Left lobe of liver (tissue), 2 donors: Measurements from ENCODE around the gene PLD1. TPM values are rescaled to one million over a fixed set of nuclear protein-coding genes. Genes with fewer than 3 reads are reported as not detected.

Source experiments
- ATAC-seq: fragments of 200-7000 bp; cut with Tn5 transposase; one replicate; pipeline ENCODE4 v1.9.1; 2020; ENCODE audit warnings: mild to moderate bottlenecking, moderate library complexity
- DNase-seq: peaks from one replicate; pipeline ENCODE4 v3.0.0-alpha.2; 2020; ENCODE audit warnings: low spot score
- total RNA-seq: library from RNA; stranded (reverse); gene quantifications from one replicate; pipeline ENCODE4 v1.2.1, GENCODE V29; 2021
- donor health status: DM: no; HTN: no; CAD: no; lungs with moderate emphysema.
- donor health status: DM: no; HTN: yes; CAD: no.

PLD1 gene
- total RNA-seq, 1 donor from 2014 or later = 15.2 TPM

DNA sequence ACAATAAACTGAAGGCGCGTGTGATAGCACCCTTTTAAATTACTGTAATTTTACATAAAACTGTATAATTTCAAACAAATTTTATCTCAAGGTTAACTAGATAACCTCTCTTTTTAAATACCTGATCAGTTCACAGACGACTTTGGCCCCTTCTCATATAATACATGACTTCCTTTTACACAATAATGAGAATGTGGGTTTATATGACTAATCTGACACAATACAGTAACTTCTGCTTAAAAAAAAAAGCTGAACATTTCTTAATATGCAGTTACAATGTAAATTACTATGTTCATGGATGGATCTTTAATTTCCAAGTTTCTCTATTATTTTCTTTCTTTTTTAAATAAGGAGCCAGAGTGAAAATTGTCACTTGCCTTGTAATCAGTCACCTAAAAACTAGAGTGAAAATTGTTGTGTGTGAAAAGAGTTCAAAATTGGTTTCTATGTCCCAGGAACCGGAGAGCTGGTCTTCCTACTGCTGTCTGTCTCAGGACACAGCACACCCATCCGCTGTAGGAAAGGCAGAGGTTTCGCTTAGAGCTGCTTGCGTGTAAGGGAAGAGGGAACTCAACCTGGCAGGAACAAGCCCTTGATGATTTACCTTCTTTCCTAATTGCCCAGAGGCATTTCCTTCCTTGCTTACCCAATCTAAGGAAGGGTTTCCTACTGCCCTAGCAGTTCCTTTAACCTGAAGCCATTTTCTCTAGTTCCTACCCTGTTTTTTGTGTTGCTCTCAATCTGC, 33.3 kb downstream of the PLD1 start:
- no peak for DNase-seq
- ATAC-seq = no peak

DNA sequence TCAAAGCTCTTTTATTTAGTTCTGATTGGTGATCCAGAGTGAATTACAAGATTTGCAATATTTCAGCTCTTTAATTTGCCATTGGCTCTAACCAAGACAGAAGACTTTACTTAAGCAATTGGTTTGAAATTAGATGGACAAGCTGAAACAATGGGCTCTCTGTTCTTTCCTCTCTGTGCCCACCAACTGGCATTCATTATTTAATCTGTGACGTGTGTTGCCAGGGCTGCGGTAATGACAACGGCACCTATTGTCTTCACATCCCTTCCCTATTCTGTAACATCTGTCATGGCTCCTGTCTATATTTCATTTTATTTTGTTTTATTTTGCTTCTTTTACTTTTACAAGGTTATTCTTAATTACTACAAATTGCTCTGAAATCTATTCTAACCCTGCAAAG, 33.9 kb downstream of the PLD1 start:
- DNase-seq = no peak
- no peak for ATAC-seq

GRCh38 chr3:171775943-171776342, 34.3 kb downstream of the PLD1 start:
- ATAC-seq = no peak
- no peak for DNase-seq

DNA sequence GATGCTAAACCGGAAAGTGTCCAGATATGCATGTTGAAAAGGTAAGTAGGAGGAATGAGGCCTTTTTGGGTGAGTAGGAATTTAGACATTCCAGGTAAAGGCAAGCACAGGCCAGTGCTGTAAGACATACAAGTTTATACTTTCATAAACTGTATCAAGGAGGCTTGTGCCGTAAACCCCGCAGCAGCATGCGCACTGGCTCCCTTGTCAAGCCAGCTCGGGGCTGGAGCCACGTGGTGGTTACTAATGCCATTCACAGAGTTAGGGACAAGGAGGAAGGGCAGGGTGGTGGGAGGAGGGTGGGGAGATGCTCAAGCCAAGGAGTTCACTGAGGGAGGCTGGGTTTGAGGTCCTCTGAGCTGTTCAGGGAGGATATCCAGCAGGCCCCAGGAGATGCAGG, 35.8 kb downstream of the PLD1 start:
- DNase-seq (no peak), ATAC-seq (no peak)

GRCh38 chr3:171772427-171773056, 37.7 kb downstream of the PLD1 start:
- ATAC-seq = peak; percentile 64
- DNase-seq = peak; percentile 67

DNA sequence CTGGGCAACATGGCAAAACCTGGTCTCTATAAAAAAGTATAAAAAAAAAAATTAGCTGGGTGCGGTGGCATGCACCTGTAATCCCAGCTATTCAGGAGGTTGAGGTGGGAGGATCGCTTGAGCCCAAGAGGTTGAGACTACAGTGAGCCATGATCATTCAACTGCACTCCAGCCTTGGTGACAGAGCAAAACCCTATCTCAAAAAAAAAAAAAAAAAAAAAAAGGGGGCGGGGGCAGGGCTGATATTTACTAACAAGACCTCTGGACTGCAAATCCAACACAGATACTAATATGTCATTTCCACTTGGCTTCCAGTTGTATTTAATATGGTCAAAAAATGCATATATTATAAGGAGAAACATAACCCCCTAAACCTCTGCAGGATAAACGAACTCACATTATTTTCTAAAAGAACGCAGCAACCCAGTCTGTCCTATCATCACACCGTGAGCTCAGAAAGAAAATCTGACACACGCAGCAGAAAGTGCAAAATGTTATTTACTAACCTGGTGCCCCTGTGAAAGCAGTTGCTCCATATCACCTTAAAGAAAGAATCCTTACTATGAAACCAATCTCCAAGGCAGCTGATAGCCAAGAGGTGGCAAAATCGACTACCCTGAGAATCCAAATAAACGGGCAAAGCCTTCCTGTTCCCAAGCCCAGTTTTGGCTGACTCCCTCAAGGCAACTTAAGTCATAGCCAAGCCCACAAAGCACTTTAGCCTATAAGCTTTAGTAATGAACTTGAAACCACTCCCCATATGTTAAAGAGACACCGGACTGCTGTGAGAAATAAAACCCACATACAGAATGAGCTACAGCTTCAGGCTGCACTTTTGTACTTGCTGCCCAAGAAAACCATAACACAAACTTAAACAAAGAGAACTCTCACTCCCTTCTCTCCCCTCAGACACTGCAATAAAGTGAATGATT, 39.3 kb downstream of the PLD1 start:
- ATAC-seq = peak; percentile 91
- peak; percentile 70 for DNase-seq

DNA sequence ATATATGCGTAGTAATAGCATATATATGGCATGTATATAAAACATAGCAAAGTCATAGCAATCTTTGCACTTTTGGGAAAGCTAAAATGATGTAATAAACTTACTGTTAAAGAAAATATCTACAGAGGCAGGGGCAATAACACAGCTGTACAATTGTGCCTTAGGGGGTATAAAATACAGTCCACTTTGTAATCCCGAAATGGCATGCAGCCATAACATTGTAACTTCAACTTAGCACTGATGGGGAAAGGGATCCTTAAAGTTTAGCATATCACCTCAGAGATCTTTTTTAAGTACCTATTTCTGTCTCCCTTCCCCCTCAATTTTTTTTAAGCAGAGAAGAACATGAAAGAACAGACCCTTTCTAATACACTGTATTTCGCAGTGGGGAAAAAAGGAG, 40.8 kb downstream of the PLD1 start:
- DNase-seq (no peak), ATAC-seq (no peak)

DNA sequence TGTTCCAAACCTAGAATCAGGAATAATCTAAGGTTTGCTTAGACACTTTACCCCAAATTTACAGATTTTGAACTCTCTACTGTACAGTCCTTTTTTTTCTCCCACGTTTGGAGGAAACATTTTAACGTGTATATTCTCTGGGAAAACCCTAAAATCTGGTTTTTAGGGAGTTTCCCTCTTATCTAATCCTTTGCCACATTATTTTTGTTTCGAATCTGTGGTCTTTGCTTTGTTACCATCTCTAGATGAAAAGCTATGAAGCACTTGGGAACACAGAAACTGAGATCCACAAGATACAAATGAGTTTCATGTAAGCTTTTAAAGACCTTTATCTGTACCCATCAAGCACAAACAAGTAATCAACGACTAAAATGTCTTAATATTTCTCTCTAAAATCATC, 41.3 kb downstream of the PLD1 start:
- ATAC-seq = no peak
- no peak for DNase-seq

DNA sequence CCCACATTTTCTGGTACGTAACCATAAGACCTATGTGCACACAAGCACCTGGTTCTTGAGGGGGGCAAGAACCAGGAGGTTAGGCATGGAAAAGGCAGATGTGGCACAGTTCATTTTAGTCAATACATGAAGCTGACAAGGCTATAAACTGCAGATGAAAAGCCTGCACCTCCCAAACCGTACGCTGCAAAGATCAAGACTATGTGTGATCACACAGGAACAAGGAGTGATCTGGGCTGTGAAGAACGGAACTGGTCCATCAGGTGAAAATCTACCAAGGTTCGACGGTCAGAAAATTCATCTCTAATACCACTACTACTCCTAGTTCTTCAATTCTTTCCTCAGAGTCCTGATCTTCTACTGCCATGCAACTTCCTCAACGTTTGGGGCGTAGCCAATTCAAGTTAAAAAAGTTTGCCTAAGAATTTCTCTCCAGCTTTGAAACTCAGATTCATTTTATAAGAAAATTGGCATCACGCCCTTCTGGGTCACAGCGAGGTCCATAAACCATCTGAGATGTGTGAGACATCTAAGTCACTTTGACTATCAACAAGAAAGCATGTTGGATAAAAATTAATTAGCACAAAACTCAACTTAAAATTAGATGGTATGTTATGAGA, 41.9 kb downstream of the PLD1 start:
- DNase-seq (no peak), ATAC-seq (no peak)

DNA sequence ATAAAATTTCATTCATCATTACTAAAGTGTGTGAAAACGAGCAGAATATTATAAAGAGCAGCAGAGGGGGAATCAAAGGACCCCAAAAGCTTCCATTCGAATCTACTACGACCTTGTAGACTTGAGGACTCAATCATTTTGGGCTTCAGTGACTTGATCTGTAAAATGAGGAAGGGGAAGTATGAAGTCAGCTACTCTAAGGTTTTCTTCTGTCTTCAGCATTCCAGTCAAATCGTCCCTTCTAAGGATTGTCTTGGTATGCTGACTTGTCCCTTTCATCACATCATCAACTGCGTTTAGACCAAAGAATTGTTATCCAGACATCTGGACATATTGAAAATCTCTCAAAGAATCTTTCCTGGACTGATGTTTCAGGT, 44.8 kb downstream of the PLD1 start:
- ATAC-seq = no peak
- no peak for DNase-seq

- no peak for ATAC-seq
- DNase-seq = no peak
These were observed 46.9 kb downstream of the PLD1 start for GRCh38 chr3:171763392-171763791.

GRCh38 chr3:171760477-171760876, 49.8 kb downstream of the PLD1 start:
- ATAC-seq = no peak
- no peak for DNase-seq

DNA sequence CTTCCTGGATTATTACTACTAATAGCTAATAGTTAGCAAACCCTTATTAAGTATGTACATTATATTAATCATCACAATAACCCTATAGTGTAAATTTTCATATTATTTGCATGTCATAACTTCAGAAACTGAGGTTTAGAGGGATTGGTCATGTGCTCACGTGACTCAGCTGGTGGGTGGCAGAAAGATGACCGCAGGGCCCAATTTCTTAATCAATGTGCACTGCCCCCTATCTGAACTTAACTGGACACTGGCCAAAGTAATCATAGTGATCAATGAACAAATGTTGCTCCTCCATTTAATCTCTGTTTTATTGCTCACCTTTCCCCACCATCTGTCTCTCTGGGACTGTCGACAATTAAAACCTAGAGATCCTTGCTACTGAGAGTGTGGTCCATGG, 52.2 kb downstream of the PLD1 start:
- DNase-seq = no peak
- no peak for ATAC-seq

DNA sequence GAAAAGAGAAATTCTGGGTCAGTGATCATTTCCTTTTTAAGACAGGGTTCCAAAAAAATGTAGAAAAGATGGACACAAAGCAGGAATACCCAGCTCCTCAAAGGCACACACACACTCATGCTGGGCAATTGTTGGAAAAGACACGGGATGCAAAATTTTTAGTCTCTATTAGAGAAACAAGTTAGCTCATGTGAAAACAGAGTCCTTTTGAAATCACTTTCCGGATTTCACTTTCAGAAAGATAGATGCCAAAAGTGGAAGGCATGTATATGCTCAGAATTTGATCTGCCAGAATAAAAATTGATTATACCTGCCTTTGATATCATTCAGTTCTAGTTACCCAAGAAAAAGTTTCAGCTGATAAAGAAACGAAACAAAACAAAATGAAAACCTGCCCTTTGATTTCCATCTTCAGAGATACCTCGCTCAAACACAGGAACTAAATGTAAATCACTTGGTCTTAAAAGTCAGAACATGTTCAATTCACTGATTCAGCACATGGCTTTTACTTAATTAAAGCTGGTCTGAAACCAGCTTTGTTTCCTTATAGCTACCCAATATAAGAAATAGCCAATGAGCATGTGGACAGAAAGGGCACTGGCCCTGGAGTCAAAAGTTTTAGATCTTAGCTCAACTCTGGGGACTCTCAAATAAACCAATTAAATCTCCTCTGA, 52.8 kb downstream of the PLD1 start:
- DNase-seq = no peak
- no peak for ATAC-seq

DNA sequence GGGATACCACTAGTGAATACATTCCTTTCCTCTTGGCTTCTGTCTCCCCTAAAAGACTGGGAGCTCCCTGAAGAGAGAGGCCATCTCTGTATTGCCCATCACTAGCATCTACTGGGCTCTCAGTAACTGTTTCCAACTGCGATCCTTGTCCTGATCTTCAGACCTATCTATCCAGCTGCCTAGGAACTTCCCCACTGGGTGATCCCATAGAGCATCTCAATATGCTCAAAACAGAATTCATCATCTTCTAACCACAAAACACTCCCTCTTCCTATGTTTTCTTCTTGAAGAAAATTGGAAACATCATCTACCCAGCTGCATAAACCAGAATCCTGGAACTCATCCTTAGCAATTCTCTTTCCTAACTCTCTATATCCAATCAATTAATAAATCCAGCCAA, 54.6 kb downstream of the PLD1 start:
- DNase-seq (no peak), ATAC-seq (no peak)

DNA sequence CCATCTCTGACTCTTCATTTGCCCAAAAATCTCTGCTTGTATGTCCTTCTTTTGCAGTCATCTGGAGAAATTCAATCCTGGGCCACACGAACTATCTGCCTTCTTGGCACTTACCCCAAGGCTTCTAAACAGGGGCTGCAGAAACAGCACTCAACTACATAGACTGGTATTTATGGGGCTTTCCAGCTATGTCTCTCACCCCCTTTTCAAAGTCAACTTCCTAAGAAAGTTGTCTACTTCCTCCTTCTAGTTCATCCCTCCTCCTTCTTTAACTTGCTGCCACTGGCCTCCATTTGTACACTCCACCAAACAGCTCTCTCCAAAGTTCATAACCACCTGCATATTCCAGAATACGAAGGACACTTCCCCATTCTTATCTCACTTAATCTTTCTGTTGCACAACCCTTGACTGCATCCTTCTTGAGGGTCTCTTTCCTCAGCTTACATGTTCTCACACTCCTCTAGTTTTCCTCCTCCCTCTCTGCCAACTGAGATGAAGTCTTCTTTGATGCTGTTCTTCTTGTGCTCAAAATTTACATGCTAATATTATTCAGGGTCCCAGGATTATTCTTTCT, 55.2 kb downstream of the PLD1 start:
- DNase-seq (no peak), ATAC-seq (no peak)

GRCh38 chr3:171753665-171754408, 56.4 kb downstream of the PLD1 start:
- no peak for ATAC-seq
- no peak for DNase-seq

GRCh38 chr3:171753025-171753472, 57.2 kb downstream of the PLD1 start:
- DNase-seq (peak; percentile 83), ATAC-seq (peak; percentile 92)

DNA sequence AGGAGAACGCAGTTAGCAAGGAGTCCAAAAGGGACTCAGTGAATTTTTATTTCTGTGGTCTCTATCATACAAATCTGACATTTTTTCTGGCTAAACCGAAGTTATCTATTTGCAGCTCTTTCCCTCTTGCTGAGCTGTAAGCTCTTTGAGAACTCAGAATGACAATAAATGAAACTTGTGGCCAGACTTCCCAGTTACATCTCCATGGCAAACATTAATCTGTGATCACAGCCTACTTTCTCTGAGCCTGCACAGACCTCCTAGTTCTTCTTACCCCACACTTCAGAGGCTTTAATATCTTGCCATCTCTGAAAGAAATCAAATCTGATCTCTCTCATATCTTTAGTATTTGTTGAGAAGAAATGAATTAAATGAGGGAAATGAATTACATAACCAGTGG, 58.0 kb downstream of the PLD1 start:
- ATAC-seq (no peak), DNase-seq (no peak)

DNA sequence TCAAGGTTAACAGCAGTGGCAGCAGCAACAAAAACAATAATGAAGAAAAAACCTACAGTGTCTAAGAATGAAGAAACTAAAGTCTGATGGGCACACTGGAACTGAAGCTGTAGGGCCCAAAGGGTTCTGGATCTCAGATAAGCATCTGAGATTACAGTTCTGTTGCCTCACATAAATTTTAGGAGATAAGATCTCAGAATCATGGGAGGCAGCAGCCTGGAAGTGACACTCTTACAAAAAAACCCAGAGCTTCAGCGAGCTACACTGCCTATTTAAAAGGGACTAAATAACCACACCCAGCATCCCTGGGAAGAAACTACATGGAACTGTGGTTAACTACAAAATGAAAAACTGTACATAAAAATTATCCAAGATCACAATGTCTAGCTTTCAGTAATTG, 61.2 kb downstream of the PLD1 start:
- no peak for DNase-seq
- no peak for ATAC-seq
